Thoracic aorta endothelial cell (primary cell): ENCODE results near the gene SYNE2. TPM values are rescaled to one million over a fixed set of nuclear protein-coding genes. Genes with fewer than 3 reads are reported as not detected.

Experiments
- small RNA-seq: library from RNA; depleted of rRNA; stranded (forward); fragments of <200 nt; gene quantifications from one replicate; pipeline ENCODE3, GENCODE V24; 2012
- total RNA-seq: library from RNA; depleted of rRNA; stranded (reverse); fragments of >200 nt; gene quantifications from 2 replicates; pipeline ENCODE4 v1.2.3, GENCODE V29; 2012

The SYNE2 gene
- 36.8 and 39.3 TPM in 2 replicates for total RNA-seq

GRCh38 chr14:63852817-63853731, at the start of gene SYNE2:
Gene SYNE2 (plus strand): TSS chr14:63853004. CDS start chr14:63909149, 56,145 bp downstream.

Small RNA genes within 50 kb of the gene (small RNA-seq; reads per million reads assigned to genes)
- gene MIR548H1 (not detected), gene RF00019 (not detected), gene RPS28P1 (not detected)

Other genes with a start within 250 kb of the SYNE2 start
- gene WDR89, start 211.1 kb upstream of the SYNE2 start, total RNA-seq, result 16.1 and 19.1 TPM in 2 replicates
- gene SGPP1, start 124.9 kb upstream of the SYNE2 start, total RNA-seq, result 14.1 and 18.2 TPM in 2 replicates